H1 (cell line): ENCODE results near the gene TTYH2. TPM values are rescaled to one million over a fixed set of nuclear protein-coding genes. Genes with fewer than 3 reads are reported as not detected.

Experiments
- KDM1A ChIP-seq: fragments of 200-600, 300-600 bp; sonication (generic); IDR thresholded peaks from 2 replicates; pipeline ENCODE4 v1.7.1; 2016; ENCODE audit warnings: mild to moderate bottlenecking, low read length, borderline replicate concordance
- RNF2 ChIP-seq: fragments of 200-900, 300-1000 bp; sonication (generic); IDR thresholded peaks from 2 replicates; pipeline ENCODE4 v1.7.1; 2016; ENCODE audit warnings: borderline replicate concordance, low read depth, mild to moderate bottlenecking, antibody characterized with exemption, low read length; ENCODE audit not compliant: poor library complexity, severe bottlenecking; ENCODE audit errors: missing control alignments
- polyA plus RNA-seq, 7 experiments: library from polyadenylated mRNA; depleted of rRNA in 3 of 7; stranded (reverse) in 5 of 7; unstranded in 2 of 7; fragments of >200 nt in 5 of 7; fragments of 200-250 nt in 2 of 7; gene quantifications; 1 replicate in 5 of 7; 2 replicates in 1 of 7; 4 replicates in 1 of 7; pipeline versions ENCODE4 v1.2.1 to v1.2.3, GENCODE V29; 2011 to 2013; ENCODE audit warnings: missing spikeins in 2 of 7, mixed read lengths in 2 of 7
- total RNA-seq: library from RNA; stranded (reverse); fragmentation: NEBNext Ultra II Directional; extraction: Animal tissue kit (Norgen Biotek cat#: 25700); gene quantifications from 2 replicates; pipeline ENCODE4 v1.2.1, GENCODE V29; 2021
- TF ChIP-seq, protein P1 (sequence below): fragments of 300-600 bp; sonication (generic); IDR thresholded peaks from 2 replicates; pipeline ENCODE4 v1.7.1; 2012; ENCODE audit warnings: low read length, moderate library complexity, mild to moderate bottlenecking, inconsistent platforms; ENCODE audit not compliant: insufficient replicate concordance
- TF ChIP-seq, protein P2 (sequence below): IDR thresholded peaks from 2 replicates; pipeline ENCODE4 v1.6.1; 2012; ENCODE audit warnings: low read length, inconsistent platforms

The TTYH2 gene
- total and polyA plus RNA-seq, 2 of the 8 experiments (the other 6 are each of a cell fraction or from before 2014, with no cell fraction given), result 3.2 to 9.2 TPM

DNA sequence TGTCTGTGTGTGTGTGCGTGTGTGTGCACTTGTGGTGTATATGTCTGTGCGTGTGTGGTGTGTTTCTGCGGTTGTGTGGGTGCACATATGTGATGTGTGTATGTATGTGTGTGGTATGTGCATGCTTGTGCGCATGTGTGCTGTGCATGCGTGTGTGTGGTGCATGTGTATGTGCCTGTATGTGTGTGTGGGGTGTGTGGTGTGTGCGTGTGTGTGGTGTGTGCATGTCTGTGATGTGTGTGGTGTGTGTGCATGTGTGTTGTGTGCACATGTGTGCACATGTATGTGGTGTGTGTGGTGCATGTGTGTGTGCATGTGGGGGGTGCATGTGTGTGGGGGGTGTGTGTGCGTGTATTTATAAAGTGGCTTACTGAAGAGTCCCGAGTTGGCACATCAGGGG, 37.7 kb downstream of the TTYH2 start (continued):
- TF ChIP-seq, protein P1, sequence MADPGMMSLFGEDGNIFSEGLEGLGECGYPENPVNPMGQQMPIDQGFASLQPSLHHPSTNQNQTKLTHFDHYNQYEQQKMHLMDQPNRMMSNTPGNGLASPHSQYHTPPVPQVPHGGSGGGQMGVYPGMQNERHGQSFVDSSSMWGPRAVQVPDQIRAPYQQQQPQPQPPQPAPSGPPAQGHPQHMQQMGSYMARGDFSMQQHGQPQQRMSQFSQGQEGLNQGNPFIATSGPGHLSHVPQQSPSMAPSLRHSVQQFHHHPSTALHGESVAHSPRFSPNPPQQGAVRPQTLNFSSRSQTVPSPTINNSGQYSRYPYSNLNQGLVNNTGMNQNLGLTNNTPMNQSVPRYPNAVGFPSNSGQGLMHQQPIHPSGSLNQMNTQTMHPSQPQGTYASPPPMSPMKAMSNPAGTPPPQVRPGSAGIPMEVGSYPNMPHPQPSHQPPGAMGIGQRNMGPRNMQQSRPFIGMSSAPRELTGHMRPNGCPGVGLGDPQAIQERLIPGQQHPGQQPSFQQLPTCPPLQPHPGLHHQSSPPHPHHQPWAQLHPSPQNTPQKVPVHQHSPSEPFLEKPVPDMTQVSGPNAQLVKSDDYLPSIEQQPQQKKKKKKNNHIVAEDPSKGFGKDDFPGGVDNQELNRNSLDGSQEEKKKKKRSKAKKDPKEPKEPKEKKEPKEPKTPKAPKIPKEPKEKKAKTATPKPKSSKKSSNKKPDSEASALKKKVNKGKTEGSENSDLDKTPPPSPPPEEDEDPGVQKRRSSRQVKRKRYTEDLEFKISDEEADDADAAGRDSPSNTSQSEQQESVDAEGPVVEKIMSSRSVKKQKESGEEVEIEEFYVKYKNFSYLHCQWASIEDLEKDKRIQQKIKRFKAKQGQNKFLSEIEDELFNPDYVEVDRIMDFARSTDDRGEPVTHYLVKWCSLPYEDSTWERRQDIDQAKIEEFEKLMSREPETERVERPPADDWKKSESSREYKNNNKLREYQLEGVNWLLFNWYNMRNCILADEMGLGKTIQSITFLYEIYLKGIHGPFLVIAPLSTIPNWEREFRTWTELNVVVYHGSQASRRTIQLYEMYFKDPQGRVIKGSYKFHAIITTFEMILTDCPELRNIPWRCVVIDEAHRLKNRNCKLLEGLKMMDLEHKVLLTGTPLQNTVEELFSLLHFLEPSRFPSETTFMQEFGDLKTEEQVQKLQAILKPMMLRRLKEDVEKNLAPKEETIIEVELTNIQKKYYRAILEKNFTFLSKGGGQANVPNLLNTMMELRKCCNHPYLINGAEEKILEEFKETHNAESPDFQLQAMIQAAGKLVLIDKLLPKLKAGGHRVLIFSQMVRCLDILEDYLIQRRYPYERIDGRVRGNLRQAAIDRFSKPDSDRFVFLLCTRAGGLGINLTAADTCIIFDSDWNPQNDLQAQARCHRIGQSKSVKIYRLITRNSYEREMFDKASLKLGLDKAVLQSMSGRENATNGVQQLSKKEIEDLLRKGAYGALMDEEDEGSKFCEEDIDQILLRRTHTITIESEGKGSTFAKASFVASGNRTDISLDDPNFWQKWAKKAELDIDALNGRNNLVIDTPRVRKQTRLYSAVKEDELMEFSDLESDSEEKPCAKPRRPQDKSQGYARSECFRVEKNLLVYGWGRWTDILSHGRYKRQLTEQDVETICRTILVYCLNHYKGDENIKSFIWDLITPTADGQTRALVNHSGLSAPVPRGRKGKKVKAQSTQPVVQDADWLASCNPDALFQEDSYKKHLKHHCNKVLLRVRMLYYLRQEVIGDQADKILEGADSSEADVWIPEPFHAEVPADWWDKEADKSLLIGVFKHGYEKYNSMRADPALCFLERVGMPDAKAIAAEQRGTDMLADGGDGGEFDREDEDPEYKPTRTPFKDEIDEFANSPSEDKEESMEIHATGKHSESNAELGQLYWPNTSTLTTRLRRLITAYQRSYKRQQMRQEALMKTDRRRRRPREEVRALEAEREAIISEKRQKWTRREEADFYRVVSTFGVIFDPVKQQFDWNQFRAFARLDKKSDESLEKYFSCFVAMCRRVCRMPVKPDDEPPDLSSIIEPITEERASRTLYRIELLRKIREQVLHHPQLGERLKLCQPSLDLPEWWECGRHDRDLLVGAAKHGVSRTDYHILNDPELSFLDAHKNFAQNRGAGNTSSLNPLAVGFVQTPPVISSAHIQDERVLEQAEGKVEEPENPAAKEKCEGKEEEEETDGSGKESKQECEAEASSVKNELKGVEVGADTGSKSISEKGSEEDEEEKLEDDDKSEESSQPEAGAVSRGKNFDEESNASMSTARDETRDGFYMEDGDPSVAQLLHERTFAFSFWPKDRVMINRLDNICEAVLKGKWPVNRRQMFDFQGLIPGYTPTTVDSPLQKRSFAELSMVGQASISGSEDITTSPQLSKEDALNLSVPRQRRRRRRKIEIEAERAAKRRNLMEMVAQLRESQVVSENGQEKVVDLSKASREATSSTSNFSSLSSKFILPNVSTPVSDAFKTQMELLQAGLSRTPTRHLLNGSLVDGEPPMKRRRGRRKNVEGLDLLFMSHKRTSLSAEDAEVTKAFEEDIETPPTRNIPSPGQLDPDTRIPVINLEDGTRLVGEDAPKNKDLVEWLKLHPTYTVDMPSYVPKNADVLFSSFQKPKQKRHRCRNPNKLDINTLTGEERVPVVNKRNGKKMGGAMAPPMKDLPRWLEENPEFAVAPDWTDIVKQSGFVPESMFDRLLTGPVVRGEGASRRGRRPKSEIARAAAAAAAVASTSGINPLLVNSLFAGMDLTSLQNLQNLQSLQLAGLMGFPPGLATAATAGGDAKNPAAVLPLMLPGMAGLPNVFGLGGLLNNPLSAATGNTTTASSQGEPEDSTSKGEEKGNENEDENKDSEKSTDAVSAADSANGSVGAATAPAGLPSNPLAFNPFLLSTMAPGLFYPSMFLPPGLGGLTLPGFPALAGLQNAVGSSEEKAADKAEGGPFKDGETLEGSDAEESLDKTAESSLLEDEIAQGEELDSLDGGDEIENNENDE, result no peak
- TF ChIP-seq KDM1A, result no peak
- TF ChIP-seq, protein P2, sequence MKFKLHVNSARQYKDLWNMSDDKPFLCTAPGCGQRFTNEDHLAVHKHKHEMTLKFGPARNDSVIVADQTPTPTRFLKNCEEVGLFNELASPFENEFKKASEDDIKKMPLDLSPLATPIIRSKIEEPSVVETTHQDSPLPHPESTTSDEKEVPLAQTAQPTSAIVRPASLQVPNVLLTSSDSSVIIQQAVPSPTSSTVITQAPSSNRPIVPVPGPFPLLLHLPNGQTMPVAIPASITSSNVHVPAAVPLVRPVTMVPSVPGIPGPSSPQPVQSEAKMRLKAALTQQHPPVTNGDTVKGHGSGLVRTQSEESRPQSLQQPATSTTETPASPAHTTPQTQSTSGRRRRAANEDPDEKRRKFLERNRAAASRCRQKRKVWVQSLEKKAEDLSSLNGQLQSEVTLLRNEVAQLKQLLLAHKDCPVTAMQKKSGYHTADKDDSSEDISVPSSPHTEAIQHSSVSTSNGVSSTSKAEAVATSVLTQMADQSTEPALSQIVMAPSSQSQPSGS, result no peak
- no peak for TF ChIP-seq RNF2
